ENCODE data around the gene HPSE2.
"Not testable (repeated sequence)": the region's sequence is repeated elsewhere in the genome, so short reads cannot be mapped to it uniquely, and the experiment has no call there.

Gene HPSE2

GRCh38 chr10:98924526-98924925 is 311.1 kb downstream of the HPSE2 start:
- in situ Hi-C loops (cut with MboI; ENCODE audit: low sequenced_read_pairs): no loop called here

- in situ Hi-C loops (cut with MboI; ENCODE audit: low sequenced_read_pairs): no loop called here
Measured at GRCh38 chr10:98921316-98921715, 314.3 kb downstream of the HPSE2 start.

GRCh38 chr10:98920807-98921206 is 314.8 kb downstream of the HPSE2 start:
- in situ Hi-C loops (cut with MboI; ENCODE audit: low sequenced_read_pairs): no loop called here

DNA sequence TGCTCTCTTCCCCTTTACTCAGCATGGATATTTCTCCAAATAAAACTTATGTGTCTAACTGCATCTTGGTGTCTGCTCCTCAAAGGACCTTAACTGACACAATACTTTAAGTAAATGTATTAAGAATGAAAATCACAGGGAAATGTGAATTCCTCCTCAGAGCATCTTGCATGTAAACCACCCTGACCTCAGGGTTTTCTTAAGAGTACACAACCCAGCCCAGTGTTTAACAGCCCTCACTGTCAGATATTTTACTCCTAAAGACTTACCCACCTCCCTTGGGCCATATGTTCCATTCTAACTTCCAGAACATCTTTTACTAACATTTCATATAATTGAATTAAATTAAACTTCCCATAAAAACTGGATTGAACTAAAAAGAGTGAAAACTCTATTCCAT is 315.3 kb downstream of the HPSE2 start:
- in situ Hi-C loops (cut with MboI; ENCODE audit: low sequenced_read_pairs): no loop called here

GRCh38 chr10:98919899-98920298 is 315.8 kb downstream of the HPSE2 start:
- in situ Hi-C loops (cut with MboI; ENCODE audit: low sequenced_read_pairs): no loop called here

DNA sequence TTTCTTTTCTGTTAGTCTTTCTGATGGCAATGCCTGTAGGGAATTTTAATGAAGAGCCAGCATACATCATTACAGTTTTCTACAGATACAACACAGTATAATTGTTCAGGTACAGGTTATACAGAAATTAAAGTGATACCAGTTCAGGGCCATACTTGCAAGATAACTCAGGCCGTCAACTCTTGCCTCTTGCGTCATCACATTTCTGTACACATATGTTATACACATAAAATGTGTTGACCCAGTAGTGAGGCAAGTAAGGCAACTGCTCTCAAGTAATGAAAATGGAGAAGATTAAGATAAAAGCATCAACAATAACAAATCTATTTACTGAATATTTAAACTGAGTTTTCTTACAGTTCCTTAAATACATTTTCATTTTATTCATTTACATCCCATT is 317.8 kb downstream of the HPSE2 start:
- in situ Hi-C loops (cut with MboI; ENCODE audit: low sequenced_read_pairs): no loop called here

DNA sequence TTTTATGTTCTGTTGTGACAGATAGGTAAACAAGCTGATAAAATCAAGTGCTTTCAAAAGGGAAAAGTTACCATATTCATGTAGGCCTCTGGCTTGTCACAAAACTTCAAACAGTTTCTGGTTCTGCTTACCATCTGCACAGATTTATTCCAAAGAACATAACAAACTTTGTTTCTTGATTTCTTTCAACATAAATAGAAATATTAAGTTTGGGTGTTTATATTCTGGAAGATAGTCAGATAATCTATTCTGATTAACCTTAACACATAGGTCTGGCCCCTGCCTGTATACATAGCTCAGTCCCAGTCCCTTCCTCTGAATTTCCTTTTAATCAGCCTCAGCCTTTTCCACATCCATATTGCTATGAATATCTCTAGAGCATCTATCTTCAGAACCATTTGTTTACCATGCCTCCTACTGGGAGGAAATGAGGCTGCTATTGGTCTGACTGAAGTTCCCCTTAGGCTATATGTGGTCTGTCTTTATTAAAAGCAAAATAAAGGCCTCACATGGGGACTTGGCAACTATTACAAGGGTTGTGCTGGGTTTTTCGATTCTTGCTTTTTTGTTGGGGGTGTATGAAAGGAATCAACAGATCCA is 319.0 kb downstream of the HPSE2 start:
- in situ Hi-C loops (cut with MboI; ENCODE audit: low sequenced_read_pairs): no loop called here

- in situ Hi-C loops (cut with MboI; ENCODE audit: low sequenced_read_pairs): no loop called here
Measured at GRCh38 chr10:98915911-98916310, 319.7 kb downstream of the HPSE2 start.

DNA sequence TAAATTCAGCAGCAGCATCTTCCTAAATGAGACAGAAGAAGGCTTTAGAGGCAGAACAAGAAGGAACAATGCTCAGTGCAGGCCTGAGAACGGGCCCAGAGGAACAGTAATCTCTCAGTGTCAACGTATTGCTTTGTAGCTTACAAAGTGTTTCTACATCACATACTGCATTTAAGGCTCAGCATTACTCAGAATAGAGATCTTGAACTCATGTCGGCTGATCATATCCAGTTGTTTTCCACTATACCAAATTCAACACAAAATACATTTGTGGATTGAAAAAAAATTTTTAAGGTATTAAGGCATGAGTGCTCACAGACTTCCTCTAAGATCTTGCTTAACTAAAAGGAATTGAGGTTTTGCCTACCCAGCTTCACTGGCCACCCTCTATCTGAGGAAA is 325.1 kb downstream of the HPSE2 start:
- in situ Hi-C loops (cut with MboI; ENCODE audit: low sequenced_read_pairs): no loop called here

GRCh38 chr10:98910048-98910447 is 325.6 kb downstream of the HPSE2 start:
- in situ Hi-C loops (cut with MboI; ENCODE audit: low sequenced_read_pairs): no loop called here

DNA sequence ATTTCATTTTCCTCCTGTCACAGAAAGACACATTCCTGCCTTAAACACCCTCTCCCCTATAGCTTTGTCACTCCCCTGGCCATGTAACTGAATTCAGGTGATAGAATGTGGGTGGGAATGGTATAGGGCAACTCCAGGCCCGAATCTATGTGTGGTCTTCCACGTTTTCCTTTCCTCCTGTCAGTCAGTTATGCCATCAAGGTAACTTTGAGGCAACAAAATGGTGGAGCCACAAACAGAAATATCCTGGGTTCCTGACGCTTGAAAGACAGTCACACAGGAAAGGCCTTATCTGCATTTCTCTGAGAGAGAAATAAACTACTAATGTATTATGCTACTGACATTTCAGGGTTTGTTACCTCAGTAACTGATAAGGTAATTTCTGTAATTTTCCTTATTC is 326.8 kb downstream of the HPSE2 start:
- in situ Hi-C loops (cut with MboI; ENCODE audit: low sequenced_read_pairs): no loop called here

- in situ Hi-C loops (cut with MboI; ENCODE audit: low sequenced_read_pairs): not testable (repeated sequence)
Measured at GRCh38 chr10:98908247-98908646, 327.4 kb downstream of the HPSE2 start.

DNA sequence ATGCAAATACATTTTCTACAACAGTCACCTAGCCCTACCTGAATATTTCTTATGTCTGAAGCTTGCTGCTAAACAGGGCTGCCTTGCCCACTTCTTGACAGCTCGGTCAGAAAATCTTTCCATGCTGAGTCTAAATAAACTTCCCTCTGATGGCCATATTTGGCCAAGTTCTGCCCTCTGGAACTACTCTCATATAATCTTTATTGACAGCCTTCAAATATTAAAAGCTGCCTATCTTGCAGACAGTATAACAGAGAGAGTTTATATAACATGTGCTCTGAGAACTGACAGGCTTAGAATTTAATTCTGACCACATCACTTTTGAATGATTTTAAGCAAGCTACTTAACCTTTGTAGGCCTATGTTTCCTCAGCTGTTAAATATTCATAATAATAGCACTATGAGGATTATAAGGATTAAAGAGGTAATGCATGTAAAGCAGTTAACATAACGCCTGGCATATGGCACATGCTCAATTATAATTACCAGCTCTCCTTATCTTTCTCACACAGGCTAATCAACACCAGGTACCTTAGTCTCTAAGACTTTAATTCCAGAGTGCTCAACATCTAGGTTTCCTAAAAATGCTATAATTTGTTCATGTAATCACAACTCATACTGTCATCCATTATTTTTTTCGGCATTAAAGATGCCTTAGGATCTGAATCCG is 334.1 kb downstream of the HPSE2 start:
- in situ Hi-C loops (cut with MboI; ENCODE audit: low sequenced_read_pairs): no loop called here

DNA sequence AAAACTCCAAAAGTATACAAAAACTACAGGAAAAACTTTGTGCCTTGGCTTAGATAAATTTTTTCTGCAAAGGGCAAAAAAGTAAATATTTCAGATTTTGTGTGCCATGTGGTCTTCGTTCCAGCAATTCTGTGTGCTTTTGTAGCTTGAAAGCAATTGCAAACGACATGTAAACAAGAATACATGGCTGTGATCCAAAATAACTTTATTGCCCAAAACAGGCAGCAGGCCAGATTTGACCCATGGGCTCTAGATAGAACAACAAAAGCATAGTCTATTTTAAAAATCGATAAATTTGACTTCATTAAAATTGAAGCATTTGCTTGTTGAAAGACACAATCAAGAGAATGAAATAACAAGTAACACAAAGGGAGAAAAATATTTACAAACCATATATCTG is 336.6 kb downstream of the HPSE2 start:
- in situ Hi-C loops (cut with MboI; ENCODE audit: low sequenced_read_pairs): no loop called here

DNA sequence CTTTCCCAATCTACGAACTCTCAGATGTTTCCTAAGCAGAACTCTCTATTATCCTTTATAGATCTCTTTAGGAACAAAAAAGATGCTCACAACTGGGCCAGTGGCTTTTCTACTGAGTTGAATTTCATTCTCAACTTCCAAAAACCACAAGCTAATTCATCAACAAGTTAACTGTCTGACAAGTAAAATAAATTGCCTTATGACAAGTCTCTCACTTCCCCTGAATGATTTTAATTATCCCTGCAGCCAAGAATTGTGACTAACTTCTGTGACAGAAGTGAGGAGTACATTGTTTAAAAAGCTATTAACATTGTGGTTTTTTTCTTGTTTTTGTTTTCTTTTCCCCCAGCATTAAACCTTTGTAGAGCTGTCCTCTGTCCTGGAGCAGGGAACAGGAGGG is 343.1 kb downstream of the HPSE2 start:
- in situ Hi-C loops (cut with MboI; ENCODE audit: low sequenced_read_pairs): no loop called here

- in situ Hi-C loops (cut with MboI; ENCODE audit: low sequenced_read_pairs): no loop called here
Measured at GRCh38 chr10:98886686-98887085, 349.0 kb downstream of the HPSE2 start.

DNA sequence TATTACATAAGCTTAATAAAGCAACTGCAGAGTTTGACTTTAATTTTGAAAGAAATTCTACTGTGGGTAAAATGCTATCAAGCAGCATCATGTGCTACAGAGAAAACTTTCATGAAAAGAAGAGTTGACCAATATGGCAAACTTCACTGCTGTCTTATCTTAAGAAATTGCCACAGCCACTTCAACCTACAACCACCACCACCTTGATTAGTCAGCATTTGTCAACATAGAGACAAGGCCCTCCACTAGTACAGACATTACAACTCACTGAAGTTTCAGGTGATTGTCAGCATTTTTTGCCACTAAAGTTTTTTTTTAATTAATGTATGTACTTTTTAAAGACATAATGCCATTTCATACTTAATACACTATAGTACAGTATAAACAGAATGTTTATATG is 350.3 kb downstream of the HPSE2 start:
- in situ Hi-C loops (cut with MboI; ENCODE audit: low sequenced_read_pairs): no loop called here

GRCh38 chr10:98881789-98882188 is 353.9 kb downstream of the HPSE2 start:
- in situ Hi-C loops (cut with MboI; ENCODE audit: low sequenced_read_pairs): no loop called here

GRCh38 chr10:98880971-98881370 is 354.7 kb downstream of the HPSE2 start:
- in situ Hi-C loops (cut with MboI; ENCODE audit: low sequenced_read_pairs): no loop called here

GRCh38 chr10:98878921-98879320 is 356.7 kb downstream of the HPSE2 start:
- in situ Hi-C loops (cut with MboI; ENCODE audit: low sequenced_read_pairs): no loop called here

DNA sequence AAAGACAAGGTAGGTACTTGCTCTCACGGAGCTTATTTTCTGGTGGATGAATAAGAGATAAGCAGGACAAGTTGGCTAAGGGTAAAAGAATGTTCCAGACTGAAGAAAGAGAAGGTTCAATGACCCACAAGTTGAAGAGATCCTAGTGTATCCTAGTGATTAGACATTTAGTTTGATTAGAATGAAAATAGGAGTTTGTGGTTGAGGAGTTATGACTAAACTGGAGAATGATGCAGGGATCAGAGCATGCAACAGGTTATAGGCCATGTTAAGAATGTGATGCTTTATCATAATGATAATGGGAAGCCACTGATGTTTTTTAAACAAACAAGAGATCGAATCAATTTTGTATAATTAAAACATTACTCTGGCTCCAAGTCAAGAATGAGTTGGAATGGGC is 357.2 kb downstream of the HPSE2 start:
- in situ Hi-C loops (cut with MboI; ENCODE audit: low sequenced_read_pairs): no loop called here

- in situ Hi-C loops (cut with MboI; ENCODE audit: low sequenced_read_pairs): no loop called here
Measured at GRCh38 chr10:98861962-98862361, 373.7 kb downstream of the HPSE2 start.

GRCh38 chr10:98858525-98858924 is 377.1 kb downstream of the HPSE2 start:
- in situ Hi-C loops (cut with MboI; ENCODE audit: low sequenced_read_pairs): no loop called here

All from HL-60/S4 (cell line).